Activated CD8-positive, alpha-beta memory T cell treated with anti-CD3 and anti-CD28 coated beads for 36 hours (primary cell): ENCODE results near the gene STEAP3. TPM values are rescaled to one million over a fixed set of nuclear protein-coding genes. Genes with fewer than 3 reads are reported as not detected.

Experiments
- CTCF ChIA-PET: fragments of 350-600 bp; sonication (Branson Sonifier 250); formaldehyde crosslinking; loops from one replicate; lab custom pipeline; 2021; ENCODE audit warnings: antibody characterized with exemption; lab: Charles Lee
- POLR2A ChIA-PET: fragments of 350-600 bp; sonication (Branson Sonifier 250); formaldehyde crosslinking; loops from one replicate; lab custom pipeline; 2021; ENCODE audit warnings: antibody characterized with exemption; lab: Charles Lee
- total RNA-seq, 2 experiments: library from RNA; stranded (reverse); gene quantifications; one replicate each; pipeline ENCODE4 v1.2.3, GENCODE V29; 2021

STEAP3 gene
- total RNA-seq, 2 experiments from 2014 or later = 0.44 to 0.46 TPM

- ChIA-PET CTCF (no interaction called here), POLR2A (no interaction called here)
These were observed 26.6 kb upstream of the STEAP3 start for GRCh38 chr2:119197126-119197405.

- ChIA-PET CTCF (interaction anchor here (0.6 kb wide), 1 partner anchor 13 kb away, joined by 4 read pairs; no protein-coding TSS in a partner anchor), POLR2A (no interaction called here)
These were observed 25.9 kb upstream of the STEAP3 start for GRCh38 chr2:119197529-119198239.

- CTCF ChIA-PET = interaction anchor here (0.6 kb wide), 1 partner anchor 13 kb away, joined by 4 read pairs; no protein-coding TSS in a partner anchor
- POLR2A ChIA-PET = no interaction called here
These were observed 25.3 kb upstream of the STEAP3 start for GRCh38 chr2:119198240-119198840.

- CTCF ChIA-PET = no interaction called here
- POLR2A ChIA-PET = no interaction called here
These were observed 21.8 kb upstream of the STEAP3 start for GRCh38 chr2:119201815-119202214.

GRCh38 chr2:119202610-119203310, 20.9 kb upstream of the STEAP3 start:
- CTCF ChIA-PET = interaction anchor here (0.5 kb wide), 1 partner anchor 1484 kb away, joined by 3 read pairs; no protein-coding TSS in a partner anchor
- POLR2A ChIA-PET = no interaction called here

- CTCF ChIA-PET = no interaction called here
- POLR2A ChIA-PET = no interaction called here
These were observed 19.1 kb upstream of the STEAP3 start for GRCh38 chr2:119204525-119204924.

GRCh38 chr2:119205001-119205706, 18.5 kb upstream of the STEAP3 start:
- ChIA-PET CTCF (no interaction called here), POLR2A (interaction anchor here (0.5 kb wide), 1 partner anchor 13 kb away, joined by 3 read pairs; no protein-coding TSS in a partner anchor)

- ChIA-PET CTCF (no interaction called here), POLR2A (no interaction called here)
These were observed 17.4 kb upstream of the STEAP3 start for GRCh38 chr2:119206201-119206600.

GRCh38 chr2:119207447-119207846, 16.2 kb upstream of the STEAP3 start:
- ChIA-PET CTCF (no interaction called here), POLR2A (no interaction called here)

- ChIA-PET POLR2A (no interaction called here), CTCF (no interaction called here)
These were observed 14.8 kb upstream of the STEAP3 start for GRCh38 chr2:119208791-119209203.

GRCh38 chr2:119212139-119212800, 11.4 kb upstream of the STEAP3 start:
- ChIA-PET POLR2A (no interaction called here), CTCF (no interaction called here)

- POLR2A ChIA-PET = no interaction called here
- CTCF ChIA-PET = no interaction called here
These were observed 9.1 kb upstream of the STEAP3 start for GRCh38 chr2:119214453-119215037.

- CTCF ChIA-PET = no interaction called here
These were observed 6.6 kb upstream of the STEAP3 start for GRCh38 chr2:119216994-119217393.

GRCh38 chr2:119218478-119219064, 5.1 kb upstream of the STEAP3 start:
- CTCF ChIA-PET = no interaction called here

More at GRCh38 chr2:119216994-119217393, 6.6 kb upstream of the STEAP3 start:
- POLR2A ChIA-PET = no interaction called here

GRCh38 chr2:119219873-119220272, 3.8 kb upstream of the STEAP3 start:
- ChIA-PET CTCF (interaction anchor here (0.6 kb wide), 1 partner anchor 338 kb away, joined by 3 read pairs; no protein-coding TSS in a partner anchor), POLR2A (no interaction called here)

More at GRCh38 chr2:119218478-119219064, 5.1 kb upstream of the STEAP3 start:
- POLR2A ChIA-PET = no interaction called here

- ChIA-PET POLR2A (no interaction called here), CTCF (no interaction called here)
These were observed 2.8 kb upstream of the STEAP3 start for GRCh38 chr2:119220720-119221301.

GRCh38 chr2:119221609-119222008, 2.0 kb upstream of the STEAP3 start:
- ChIA-PET POLR2A (no interaction called here), CTCF (no interaction called here)

GRCh38 chr2:119222213-119222612, 1.4 kb upstream of the STEAP3 start:
- POLR2A ChIA-PET = no interaction called here
- CTCF ChIA-PET = no interaction called here
